ENCODE data around the gene RHOV.
A peak's percentile ranks its signal among the peaks of the same experiment; 100 is the strongest.

Gene RHOV

DNA sequence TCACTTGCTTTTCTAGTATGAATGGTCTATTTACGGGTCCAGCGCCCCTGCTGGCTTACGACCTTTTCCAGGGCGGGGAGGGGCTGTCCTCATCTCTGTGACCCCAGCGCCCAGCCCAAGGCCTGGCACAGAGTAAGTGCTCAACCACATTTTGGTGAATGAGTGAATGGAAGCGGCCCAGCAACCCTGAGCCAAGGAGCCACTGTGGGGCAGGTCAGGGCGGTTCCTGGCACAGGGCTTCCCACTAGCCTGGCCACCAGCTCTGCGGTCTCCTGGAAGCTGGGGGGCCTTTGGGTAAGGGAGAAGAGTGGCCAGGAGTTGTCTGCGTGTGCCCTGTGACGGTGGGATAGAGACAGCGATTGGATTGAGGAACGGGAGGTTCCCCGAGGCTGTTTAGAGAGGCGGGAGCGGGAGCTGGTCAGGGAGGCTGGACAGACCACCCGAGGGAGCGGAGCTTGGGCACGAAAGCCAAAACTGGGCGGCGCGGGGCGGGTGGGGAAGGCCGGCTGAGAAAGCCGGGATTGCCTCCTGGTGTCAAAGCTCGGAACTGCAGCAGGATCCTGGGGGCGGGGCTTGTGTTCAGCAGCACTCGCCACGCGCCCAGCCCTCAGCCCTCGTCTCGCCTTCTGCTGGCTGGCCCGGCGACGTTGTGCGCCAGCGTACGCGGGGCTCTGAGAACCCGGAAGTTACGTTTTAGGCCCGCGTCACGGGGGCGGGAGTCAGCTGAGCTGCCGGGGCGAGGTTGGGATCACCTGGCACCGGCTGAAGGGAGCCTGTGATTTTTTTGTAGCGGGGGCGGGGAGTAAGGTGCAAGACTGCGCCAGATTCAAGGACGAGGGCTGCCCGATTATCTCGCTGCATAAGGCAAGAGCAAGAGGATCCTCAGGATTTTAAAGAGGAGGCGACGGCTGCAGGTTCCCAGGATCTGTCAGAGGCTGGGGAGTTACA is 20.0 kb upstream of the RHOV start, which contains the start of gene VPS18:
Gene VPS18 (plus strand): TSS at position 718 of the 948 bp plus-strand sequence. CDS start 319 bp downstream, outside the sequence.
- Mint-ChIP-seq H3K9me3 (no peaks in the 10 kb centered on the region), H3K27me3 (no peaks in the 10 kb centered on the region), H3K4me3 (peak within 1 kb of the TSS; percentile 95 to 98), H3K36me3 (peaks cover 23 to 24% of the 10 kb centered on the region in 2 donors), H3K4me1 (peaks cover 27 to 37% of the 10 kb centered on the region in 2 donors), H3K27ac (peak within 1 kb of the TSS; percentile 99)
- ATAC-seq (replicated peaks): peak; percentile 96 to 98
- peak; percentile 97 for DNase-seq

DNA sequence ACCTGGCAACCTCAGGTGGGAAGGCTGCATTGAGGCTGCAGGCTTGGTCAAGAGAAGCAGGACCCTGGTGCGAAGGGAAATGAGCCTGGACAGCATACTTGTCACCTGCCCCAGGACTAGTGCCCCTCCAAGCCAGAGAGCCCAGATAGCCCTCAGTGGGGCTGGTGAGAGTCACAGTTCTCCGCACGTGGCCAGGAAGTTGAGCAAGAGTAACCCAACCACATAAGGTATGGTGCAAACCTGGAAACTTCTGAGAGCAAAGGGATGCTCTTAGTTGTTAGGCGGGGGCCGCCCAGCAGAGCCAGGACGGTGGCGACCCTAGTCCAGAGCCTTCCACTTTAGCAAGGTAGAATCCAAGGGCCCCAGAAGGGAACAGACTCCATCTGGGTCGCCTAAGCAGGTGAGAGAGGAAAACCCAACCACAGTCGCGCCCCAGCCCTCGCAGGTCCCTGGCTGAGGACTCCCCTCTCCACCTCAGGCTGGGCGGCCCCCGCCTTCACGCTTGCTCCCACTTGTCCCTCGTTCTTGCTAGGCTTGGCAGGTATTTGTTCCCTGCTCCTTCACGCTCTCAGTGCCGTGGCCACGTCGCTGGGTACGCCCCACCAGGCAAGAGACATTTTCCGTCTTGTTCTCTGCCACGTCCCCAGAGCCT is 19.1 kb upstream of the RHOV start:
- Mint-ChIP-seq H3K4me1 (peaks cover 27 to 37% of the 10 kb centered on the region in 2 donors), H3K27me3 (no peaks in the 10 kb centered on the region), H3K4me3 (no peak overlapping the region), H3K36me3 (peaks cover 17 to 23% of the 10 kb centered on the region in 2 donors), H3K27ac (peak overlapping the region; percentile 37), H3K9me3 (no peaks in the 10 kb centered on the region)
- DNase-seq (no peak), ATAC-seq (replicated peaks) (no peak)

DNA sequence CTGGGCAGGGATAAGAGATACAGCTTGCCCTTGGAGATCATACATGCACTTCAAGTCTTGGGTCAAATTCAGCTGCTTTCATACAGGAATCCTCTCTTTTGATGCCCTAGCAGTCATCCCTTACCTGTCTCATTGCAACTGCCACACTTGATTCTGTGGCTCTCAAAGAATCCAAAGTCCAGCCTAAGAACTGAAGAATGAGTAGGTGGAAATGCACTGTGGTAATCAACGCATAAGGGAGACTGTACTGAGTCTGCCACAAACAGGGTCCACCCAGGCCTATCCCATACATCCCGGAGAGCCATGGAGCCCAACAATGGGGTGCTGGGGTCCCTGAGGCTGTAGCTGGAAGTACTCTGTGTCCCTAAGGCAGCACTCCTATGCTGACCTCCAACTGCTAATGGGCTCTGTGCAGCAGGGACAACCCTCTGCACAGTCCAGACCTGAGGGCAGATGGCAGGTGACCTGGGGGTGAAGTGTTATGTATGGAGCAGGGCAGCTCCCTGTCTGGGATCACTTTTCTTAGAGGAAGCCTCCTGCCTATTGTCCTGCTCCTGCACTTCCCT is 18.5 kb upstream of the RHOV start:
- Mint-ChIP-seq H3K4me3 (no peak overlapping the region), H3K9me3 (no peaks in the 10 kb centered on the region), H3K27me3 (no peaks in the 10 kb centered on the region), H3K27ac (no peak overlapping the region), H3K4me1 (peaks cover 27 to 37% of the 10 kb centered on the region in 2 donors), H3K36me3 (peaks cover 12 to 17% of the 10 kb centered on the region in 2 donors)
- no peak for ATAC-seq (replicated peaks)
- no peak for DNase-seq

DNA sequence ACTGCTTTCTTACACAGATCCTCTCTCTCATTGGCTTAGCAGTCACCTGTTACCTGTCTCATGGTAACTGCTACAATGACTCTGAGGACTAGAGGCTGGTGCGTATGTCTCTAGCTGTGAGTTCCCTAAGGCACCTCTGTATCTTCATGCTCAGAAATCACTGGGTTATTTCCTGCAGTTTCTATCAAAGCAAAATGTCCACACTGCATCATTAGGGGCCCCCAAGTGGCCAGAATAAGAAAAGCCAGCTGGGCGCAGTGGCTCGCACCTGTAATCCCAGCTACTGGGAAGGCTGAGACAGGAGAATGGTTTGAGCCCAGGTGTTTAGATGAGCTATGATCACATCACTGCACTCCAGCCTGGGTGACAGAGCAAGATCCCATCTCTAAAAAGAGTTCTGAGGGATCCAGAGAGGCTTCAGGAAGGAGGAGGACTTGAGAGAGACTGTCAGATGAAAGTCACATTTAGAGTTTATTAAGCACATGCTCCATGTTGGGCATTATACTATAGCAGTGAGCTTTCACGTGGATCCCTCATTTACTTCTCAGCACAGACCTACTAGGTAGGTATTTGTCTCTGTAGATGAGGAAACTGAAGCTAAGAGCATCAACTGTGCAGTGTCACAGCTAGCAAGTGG is 17.9 kb upstream of the RHOV start:
- ATAC-seq (replicated peaks): no peak

DNA sequence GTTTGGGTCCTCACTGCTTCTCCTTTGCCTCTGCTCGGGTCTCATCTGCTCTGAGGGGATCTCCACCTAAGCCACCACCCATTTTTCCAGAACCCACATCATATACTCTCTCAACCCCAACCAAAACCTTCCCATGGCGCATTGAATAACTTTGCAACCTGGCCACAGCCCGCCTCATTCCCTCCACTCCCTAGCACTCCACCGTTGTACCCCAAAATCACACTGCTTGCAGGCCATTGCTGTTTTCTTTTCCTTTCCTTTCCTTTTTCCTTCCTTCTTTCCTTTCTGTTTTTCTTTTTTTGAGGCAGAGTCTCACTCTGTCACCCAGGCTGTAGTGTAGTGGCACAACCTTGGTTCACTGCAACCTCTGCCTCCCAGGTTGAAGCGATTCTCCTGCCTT is 17.1 kb upstream of the RHOV start:
- Mint-ChIP-seq H3K27ac (no peak overlapping the region), H3K36me3 (peaks cover 6 to 8% of the 10 kb centered on the region in 2 donors), H3K27me3 (peaks cover 0 to 4% of the 10 kb centered on the region in 2 donors), H3K4me3 (no peak overlapping the region), H3K4me1 (peaks cover 26 to 37% of the 10 kb centered on the region in 2 donors), H3K9me3 (no peaks in the 10 kb centered on the region)
- ATAC-seq (replicated peaks): no peak
- no peak for DNase-seq

More for the DNA sequence above, 17.9 kb upstream of the RHOV start:
- Mint-ChIP-seq H3K27ac (peak overlapping the region; percentile 21), H3K4me1 (peaks cover 27 to 37% of the 10 kb centered on the region in 2 donors), H3K27me3 (no peaks in the 10 kb centered on the region), H3K4me3 (no peak overlapping the region), H3K9me3 (no peaks in the 10 kb centered on the region), H3K36me3 (peaks cover 8 to 15% of the 10 kb centered on the region in 2 donors)
- no peak for DNase-seq

DNA sequence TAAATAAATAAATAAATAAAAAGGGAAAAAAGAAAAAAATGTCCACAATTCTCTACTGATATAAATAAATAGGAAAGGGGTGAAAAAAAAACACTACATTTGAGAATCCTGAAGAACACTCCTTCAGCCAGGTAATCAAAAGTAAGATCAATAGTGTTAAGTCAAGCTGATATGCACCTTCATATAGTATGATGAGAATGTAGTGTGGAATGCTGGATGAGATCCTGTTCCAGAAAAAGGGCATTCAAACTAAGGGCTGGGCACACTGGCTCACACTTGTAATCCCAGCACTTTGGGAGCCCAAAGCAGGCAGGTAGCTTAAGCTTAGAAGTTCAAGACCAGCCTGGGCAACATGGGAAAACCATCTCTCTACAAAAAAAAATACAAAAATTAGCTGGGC is 15.1 kb upstream of the RHOV start:
- H3K27me3 Mint-ChIP-seq: peaks cover 6% of the 10 kb centered on the region in 2 donors
- DNase-seq (no peak), ATAC-seq (replicated peaks) (no peak)
- H3K4me3 Mint-ChIP-seq: no peak overlapping the region
- H3K27ac Mint-ChIP-seq: no peak overlapping the region
- H3K36me3 Mint-ChIP-seq: peaks cover 0 to under 1% of the 10 kb centered on the region in 2 donors
- H3K4me1 Mint-ChIP-seq: peaks cover 17 to 22% of the 10 kb centered on the region in 2 donors
- H3K9me3 Mint-ChIP-seq: no peaks in the 10 kb centered on the region

DNA sequence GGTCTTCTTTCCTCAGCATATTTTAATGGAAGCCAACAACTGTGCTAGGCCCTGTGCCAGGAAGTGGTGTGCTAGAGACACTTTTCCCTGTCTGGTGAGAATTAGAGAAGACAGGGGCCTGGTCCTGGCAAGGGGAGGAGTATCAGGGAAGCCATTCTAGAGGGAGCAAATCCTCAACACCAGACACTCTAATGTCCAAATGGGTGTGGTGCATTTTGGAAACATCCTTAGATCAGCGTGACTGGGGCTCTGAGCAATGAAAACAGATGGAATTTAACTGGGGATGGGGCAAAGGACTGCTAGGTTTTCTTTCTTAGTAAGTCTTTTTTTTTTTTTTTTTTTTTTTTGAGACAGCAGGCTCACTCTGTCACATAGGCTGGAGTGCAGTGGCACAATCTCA is 12.6 kb upstream of the RHOV start:
- Mint-ChIP-seq H3K4me1 (peaks cover 6 to 8% of the 10 kb centered on the region in 2 donors), H3K9me3 (no peaks in the 10 kb centered on the region), H3K36me3 (no peaks in the 10 kb centered on the region), H3K27me3 (peaks cover 6% of the 10 kb centered on the region in 2 donors), H3K27ac (no peak overlapping the region), H3K4me3 (no peak overlapping the region)
- no peak for DNase-seq
- no peak for ATAC-seq (replicated peaks)

DNA sequence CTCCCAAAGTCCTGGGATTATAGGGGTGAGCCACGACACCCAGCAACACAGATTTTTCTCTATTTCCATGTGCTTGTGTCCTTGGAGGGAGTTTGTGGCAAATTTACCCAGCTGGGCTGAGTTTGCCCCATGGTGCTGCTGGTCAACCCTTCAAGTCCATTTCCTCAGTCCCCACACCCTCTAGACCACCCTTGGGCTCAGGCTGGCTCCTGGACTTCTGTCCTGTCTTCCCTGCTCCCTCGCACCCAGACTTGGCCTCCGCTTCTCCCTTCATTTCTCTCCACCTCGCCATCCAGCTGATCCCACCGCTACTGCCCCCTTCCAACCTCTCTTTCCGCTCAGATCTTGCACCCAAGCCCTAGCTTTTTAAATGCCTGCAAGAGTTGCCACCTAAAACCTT is 7.3 kb upstream of the RHOV start:
- Mint-ChIP-seq H3K27me3 (peaks cover 5 to 6% of the 10 kb centered on the region in 2 donors), H3K36me3 (no peaks in the 10 kb centered on the region), H3K4me1 (peaks cover 6 to 18% of the 10 kb centered on the region in 2 donors), H3K9me3 (no peaks in the 10 kb centered on the region), H3K4me3 (no peak overlapping the region), H3K27ac (no peak overlapping the region)
- no peak for ATAC-seq (replicated peaks)
- no peak for DNase-seq

DNA sequence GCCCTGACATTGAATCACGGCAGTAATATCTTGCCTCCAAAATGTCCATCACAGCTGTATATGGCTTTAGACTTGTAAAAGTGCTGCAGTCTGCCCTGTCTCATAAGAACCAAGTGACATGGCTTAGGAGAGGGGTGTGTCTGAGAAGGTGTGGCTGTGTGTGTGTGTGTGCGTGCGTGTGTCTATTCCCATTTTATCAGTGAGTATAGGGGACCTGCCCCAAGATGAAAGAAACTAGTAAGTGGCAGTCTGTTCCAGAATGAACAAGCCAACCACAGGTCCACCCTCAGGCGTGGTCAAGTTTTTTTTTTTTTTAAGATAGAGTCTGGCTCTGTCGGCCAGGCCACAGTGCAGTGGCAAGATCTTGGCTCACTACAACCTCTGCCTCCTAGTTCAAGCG is 5.6 kb upstream of the RHOV start:
- no peak overlapping the region for H3K4me3 Mint-ChIP-seq
- H3K36me3 Mint-ChIP-seq: no peaks in the 10 kb centered on the region
- no peaks in the 10 kb centered on the region for H3K9me3 Mint-ChIP-seq
- H3K27me3 Mint-ChIP-seq: no peaks in the 10 kb centered on the region
- DNase-seq (no peak), ATAC-seq (replicated peaks) (no peak)
- peaks cover 7 to 20% of the 10 kb centered on the region in 2 donors for H3K4me1 Mint-ChIP-seq
- H3K27ac Mint-ChIP-seq: no peak overlapping the region

DNA sequence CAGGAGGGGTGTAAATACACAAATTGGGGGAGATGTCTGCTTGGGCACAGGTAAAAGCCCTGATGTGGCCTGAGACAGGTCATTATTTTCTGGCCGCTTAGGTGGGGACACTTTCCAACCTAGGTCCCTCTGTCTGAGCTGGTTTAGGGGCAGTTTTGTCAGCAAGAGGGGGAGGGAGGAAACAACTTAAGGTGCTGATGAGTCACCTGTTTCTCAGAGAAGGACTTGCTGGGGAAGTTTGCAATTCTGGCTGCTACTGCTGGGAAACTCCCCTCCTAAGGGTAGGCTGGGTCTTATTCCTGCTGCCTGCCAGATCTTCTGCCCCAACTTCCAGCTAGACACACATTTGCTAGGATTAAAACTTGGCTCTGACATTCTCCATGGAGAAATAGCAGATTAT is 4.8 kb upstream of the RHOV start:
- DNase-seq: peak; percentile 46

DNA sequence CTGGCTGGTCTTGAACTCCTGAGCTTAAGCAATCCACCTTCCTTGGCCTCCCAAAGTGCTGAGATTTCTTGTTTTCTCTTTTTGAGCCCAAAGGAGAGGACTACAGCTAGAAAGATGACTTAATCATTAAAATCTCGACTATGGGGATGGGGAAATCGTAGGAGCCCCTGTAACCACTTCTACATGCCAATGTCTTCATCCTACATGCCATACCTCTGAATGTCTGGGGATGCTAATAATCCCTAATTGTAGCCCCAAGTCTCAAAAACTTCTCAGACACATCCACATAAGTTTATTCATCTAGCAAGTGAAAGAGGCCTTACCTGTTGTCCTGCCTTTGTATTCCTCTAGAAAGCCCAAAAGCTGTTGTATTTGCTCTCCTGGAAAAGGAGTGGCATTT is 3.7 kb upstream of the RHOV start:
- H3K9me3 Mint-ChIP-seq: no peaks in the 10 kb centered on the region
- H3K27me3 Mint-ChIP-seq: no peaks in the 10 kb centered on the region
- ATAC-seq (replicated peaks) (no peak), DNase-seq (no peak)
- no peak overlapping the region for H3K4me3 Mint-ChIP-seq
- H3K36me3 Mint-ChIP-seq: no peaks in the 10 kb centered on the region
- H3K27ac Mint-ChIP-seq: no peak overlapping the region
- peaks cover 14 to 38% of the 10 kb centered on the region in 2 donors for H3K4me1 Mint-ChIP-seq

More for the DNA sequence above, 4.8 kb upstream of the RHOV start:
- no peaks in the 10 kb centered on the region for H3K27me3 Mint-ChIP-seq
- ATAC-seq (replicated peaks): peak; percentile 90 to 93
- peak overlapping the region; percentile 73 for H3K27ac Mint-ChIP-seq
- no peak overlapping the region for H3K4me3 Mint-ChIP-seq
- H3K36me3 Mint-ChIP-seq: no peaks in the 10 kb centered on the region
- H3K4me1 Mint-ChIP-seq: peaks cover 10 to 27% of the 10 kb centered on the region in 2 donors
- H3K9me3 Mint-ChIP-seq: no peaks in the 10 kb centered on the region

DNA sequence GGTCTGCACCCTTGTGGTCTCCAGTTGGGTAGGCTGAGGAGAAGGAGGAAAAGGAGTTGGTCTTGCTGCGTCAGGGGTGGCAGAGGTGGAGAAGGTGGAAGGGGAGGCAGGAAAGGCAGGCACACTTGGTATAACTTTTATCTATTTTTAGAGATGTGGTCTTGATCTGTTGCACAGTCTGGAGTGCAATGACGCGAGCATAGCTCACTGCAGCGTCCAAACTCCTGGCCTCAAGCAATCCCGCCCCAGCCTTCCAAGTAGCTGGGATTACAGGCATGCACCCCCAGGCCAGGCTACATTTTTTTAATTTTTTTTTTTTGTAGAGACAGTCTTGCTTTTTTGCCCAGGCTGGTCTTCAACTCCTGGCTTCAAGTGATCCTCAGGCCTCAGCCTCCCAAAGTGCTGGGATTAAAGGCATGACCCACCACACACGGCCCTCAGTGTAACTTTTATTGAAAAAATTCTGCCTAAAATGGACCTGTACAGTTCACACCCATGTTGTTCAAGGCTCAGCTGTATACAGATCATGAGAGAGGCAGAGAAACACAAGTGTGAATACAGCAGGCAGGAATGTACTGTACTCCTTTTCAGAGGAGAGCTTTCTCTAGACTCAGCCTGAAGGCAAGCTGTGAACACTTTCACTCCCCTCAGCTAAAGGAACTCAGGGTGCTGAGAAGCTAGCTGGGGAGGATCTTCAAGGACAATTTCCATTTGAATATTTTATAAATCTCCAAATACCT is 2.1 kb upstream of the RHOV start:
- ATAC-seq (replicated peaks) (no peak), DNase-seq (no peak)
- H3K4me1 Mint-ChIP-seq: peaks cover 28 to 48% of the 10 kb centered on the region in 2 donors
- H3K27ac Mint-ChIP-seq: no peak overlapping the region
- no peaks in the 10 kb centered on the region for H3K9me3 Mint-ChIP-seq
- no peaks in the 10 kb centered on the region for H3K36me3 Mint-ChIP-seq
- no peak overlapping the region for H3K4me3 Mint-ChIP-seq
- H3K27me3 Mint-ChIP-seq: no peaks in the 10 kb centered on the region

DNA sequence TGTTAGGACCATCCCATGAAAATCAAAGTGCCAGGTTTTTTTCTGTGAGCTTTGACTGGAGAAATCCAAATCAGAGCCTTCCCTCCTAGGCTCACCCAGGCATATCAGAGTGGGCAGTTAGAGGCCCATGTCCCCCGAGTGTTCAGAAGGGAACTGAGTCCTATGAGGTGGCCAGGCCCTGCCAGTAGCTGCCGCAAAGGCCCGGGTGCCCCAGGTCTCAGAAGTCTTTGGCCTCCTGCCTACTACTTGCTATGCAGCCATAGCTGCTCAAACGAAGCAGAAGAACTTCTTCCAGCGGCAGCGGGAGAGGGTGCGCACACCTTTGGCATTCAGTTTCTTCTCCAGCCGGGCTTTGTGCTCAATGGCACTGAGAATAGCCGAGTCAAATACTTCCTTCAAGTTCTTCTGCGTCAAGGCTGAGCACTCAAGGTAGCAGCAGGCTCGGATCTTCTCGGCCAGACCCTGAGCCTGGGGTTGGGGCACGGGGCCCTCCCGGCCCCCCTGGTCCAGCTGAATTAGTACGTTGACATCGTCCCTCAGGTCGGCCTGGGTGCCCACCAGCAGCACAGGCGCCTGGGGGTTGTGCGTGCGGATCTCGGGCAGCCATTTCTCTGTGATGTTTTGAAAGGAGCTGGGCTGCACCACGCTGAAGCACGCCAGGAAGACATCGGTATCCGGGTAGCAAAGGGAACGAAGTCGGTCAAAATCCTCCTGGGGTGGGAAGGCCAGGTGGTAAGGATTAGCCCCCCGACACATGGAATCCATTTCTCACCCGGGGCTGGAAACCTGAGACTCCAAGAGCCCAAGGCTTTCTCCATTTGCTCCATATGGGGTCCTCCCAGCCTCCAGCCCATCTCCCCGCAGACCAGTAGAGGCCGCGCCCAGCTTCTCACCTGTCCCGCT is 992 bp downstream of the RHOV start:
- no peaks in the 10 kb centered on the region for H3K27me3 Mint-ChIP-seq
- H3K9me3 Mint-ChIP-seq: no peaks in the 10 kb centered on the region

More for the DNA sequence above, 992 bp downstream of the RHOV start:
- Mint-ChIP-seq H3K27ac (peak overlapping the region; percentile 85), H3K4me3 (peak overlapping the region; percentile 84 to 87), H3K4me1 (peaks cover 33 to 48% of the 10 kb centered on the region in 2 donors), H3K36me3 (no peaks in the 10 kb centered on the region)
- ATAC-seq (replicated peaks): no peak
- no peak for DNase-seq

Data from stimulated activated naive B cell treated with anti-CD40 and anti-IgM and Interleukin-4, amounts not matched to agents 10 μg/mL and 1 μg/mL and 100 μg/mL, for 72 hours (primary cell).